VCaP (cell line): ENCODE data around the gene PRXL2B.

Experiments
- H3K27ac ChIP-seq: fragments of 450-650 bp; 2 replicates; pipeline ENCODE4 v1.5.1; 2017
- CTCF ChIP-seq: fragments of 450-650 bp; conservative IDR thresholded peaks from 2 replicates; pipeline ENCODE4 v1.5.1; 2017; ENCODE audit warnings: mild to moderate bottlenecking, moderate library complexity

PRXL2B gene

GRCh38 chr1:2573250-2573920, 13.2 kb upstream of the PRXL2B start:
- H3K27ac ChIP-seq = no peak overlapping the region
- TF ChIP-seq CTCF = no peak

- H3K27ac ChIP-seq = no peak overlapping the region
- TF ChIP-seq CTCF = no peak
Observed at GRCh38 chr1:2574350-2574749, 12.2 kb upstream of the PRXL2B start.

- no peak for TF ChIP-seq CTCF
- H3K27ac ChIP-seq = no peak overlapping the region
Observed at GRCh38 chr1:2575801-2576663, 10.5 kb upstream of the PRXL2B start.

- H3K27ac ChIP-seq = peak overlapping the region; percentile 40
Observed at GRCh38 chr1:2577565-2578075, 9.0 kb upstream of the PRXL2B start.

- H3K27ac ChIP-seq = peak overlapping the region; percentile 40
- no peak for TF ChIP-seq CTCF
Observed at GRCh38 chr1:2578758-2579118, 7.8 kb upstream of the PRXL2B start.

- H3K27ac ChIP-seq = no peak overlapping the region
- TF ChIP-seq CTCF = no peak
Observed at GRCh38 chr1:2580691-2581090, 5.9 kb upstream of the PRXL2B start.

GRCh38 chr1:2582391-2582790, 4.2 kb upstream of the PRXL2B start:
- H3K27ac ChIP-seq = no peak overlapping the region
- no peak for TF ChIP-seq CTCF
